HG03025 (cell line): Measurements from ENCODE around the gene FSTL5.
"Not testable (repeated sequence)": the region's sequence is repeated elsewhere in the genome, so short reads cannot be mapped to it uniquely, and the experiment has no call there.

Experiments used
- ATAC-seq: cut with Tn5 transposase; IDR thresholded peaks from one replicate; pipeline ENCODE4 v1.9.1; 2021; ENCODE audit warnings: mild to moderate bottlenecking, moderate library complexity; ENCODE audit not compliant: unreplicated experiment, low FRiP score

FSTL5 gene

GRCh38 chr4:161758412-161758811 is 405.4 kb downstream of the FSTL5 start:
- not testable (repeated sequence) for ATAC-seq

DNA sequence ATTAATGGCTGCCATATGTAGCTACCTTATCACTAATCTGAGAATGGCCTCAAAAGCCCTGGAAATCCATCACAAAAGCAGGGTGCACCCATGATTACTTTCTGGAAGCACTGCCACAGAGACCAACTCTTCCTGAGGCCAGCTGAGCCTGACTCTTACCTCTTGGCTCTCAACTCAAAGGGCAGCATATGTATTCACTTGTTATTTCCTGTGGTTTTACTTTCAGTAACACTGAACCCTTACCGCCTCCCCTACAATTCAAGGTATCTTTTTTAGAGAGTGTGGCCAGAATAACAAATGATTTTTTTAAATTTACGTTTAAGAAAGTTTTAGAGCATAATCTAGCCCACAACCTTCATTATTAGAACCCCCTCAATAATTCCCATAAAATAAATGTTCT is 434.9 kb downstream of the FSTL5 start:
- no peak for ATAC-seq

GRCh38 chr4:161721947-161722346 is 441.9 kb downstream of the FSTL5 start:
- no peak for ATAC-seq

DNA sequence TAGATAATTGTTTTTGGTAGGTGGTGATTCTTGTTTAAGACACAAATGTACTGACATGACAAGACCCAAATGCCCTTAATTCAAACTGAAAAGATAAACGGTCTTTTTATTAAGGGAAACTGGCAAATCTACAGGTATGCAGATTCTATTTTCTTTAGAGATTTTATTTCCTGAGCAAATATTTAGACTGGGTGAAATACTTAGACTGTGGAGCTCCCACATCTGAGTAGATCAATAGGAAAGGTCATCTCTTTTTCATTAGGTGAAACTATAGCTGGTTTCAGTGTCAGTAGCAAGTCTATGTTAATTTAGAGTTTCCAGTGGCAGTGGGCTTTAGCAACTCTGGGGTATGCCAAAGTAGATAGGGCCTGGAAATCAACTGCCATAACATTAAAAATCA is 446.7 kb downstream of the FSTL5 start:
- ATAC-seq: no peak

GRCh38 chr4:161714931-161715330 is 448.9 kb downstream of the FSTL5 start:
- ATAC-seq: no peak

DNA sequence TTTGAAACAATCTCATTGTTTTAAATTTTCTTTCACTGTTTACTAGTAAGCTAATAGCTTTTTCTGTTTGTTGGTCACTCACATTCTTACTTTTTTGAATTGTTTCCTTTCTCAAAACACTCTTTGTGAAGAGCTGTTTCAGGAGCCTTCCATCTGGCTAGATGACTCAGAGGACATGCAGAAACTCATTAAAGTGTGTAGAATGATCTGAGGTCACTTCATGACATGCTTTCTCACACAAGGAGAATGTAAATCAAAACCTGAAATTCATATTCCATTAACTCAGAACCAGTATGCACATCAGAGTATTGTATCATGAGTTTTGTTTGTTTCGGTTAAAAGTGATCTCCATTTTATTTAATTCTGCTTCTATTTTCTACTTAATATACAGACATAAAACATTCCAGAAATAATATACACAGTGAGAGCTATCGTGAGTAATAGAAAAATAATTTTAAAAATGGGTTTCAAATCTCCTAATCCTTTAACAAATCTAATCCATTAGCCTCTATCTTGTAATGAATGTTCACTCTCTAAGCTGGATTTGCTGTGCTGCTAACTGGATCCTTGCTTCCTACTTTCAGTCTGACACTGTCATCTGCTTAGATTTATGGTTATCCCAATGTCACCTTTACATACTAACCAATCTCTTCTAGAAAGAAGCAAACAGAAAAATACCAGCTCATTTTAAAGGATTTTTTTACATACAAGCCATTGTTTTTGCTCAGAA is 449.6 kb downstream of the FSTL5 start:
- no peak for ATAC-seq

DNA sequence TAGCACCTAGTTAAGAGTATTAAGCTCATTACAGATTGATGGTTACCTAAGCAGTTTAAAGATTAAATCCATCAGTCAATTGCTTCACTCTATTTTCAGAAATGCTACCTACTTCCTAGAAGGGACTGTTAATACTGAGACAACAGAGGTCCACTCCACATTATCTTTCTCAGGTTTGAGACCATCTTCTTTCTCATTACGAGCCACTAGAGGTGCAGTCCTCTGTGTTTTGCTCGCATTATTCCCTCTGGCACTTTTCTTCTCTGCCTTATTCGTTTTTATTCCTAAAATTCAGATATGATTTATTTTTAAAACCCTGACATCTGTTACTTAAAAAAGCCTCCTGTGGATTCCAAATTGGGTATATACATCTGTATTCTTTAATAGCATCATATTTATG is 459.1 kb downstream of the FSTL5 start:
- no peak for ATAC-seq

DNA sequence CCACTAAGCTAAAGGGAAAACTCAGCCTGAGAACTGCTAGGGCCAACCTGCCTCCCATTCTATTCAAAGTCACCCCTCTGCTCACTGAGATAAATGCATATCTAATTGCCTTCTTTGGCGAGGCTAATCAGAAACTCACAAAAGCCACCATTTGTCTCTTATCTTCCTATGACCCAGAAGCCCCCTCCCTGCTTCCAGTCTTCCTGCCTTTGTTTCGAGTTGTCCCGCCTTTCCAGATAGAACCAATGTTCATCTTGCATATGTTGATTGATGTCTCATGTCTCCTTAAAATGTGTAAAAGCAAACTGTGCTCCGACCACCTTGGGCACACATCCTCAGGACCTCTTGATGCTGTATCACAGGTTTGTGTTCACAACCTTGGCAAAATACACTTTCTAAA is 459.8 kb downstream of the FSTL5 start:
- no peak for ATAC-seq

- ATAC-seq: no peak
These were observed 461.5 kb downstream of the FSTL5 start for GRCh38 chr4:161702287-161702686.

DNA sequence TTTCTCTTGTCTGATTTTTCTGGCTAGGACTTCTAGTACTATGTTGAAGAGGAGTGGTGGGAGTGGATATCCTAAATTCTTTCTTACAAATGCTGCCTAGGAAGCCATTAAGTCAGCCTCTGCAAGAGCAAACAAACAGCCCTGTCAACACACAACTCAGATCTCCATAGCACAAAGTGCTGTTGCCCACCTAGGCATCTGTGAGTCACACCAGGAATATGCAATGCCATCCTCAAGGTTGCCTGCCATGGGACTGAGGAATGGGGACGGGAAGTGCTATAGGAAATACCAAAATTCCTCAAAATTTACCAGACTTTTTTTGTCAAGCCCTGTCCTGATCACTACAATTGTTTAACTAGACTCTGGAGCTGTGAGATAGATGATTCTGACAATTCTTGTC is 466.9 kb downstream of the FSTL5 start:
- ATAC-seq: no peak

- no peak for ATAC-seq
These were observed 483.7 kb downstream of the FSTL5 start for GRCh38 chr4:161680146-161680545.

- no peak for ATAC-seq
These were observed 499.1 kb downstream of the FSTL5 start for GRCh38 chr4:161664740-161665139.

- ATAC-seq: no peak
These were observed 500.0 kb downstream of the FSTL5 start for GRCh38 chr4:161663844-161664243.

DNA sequence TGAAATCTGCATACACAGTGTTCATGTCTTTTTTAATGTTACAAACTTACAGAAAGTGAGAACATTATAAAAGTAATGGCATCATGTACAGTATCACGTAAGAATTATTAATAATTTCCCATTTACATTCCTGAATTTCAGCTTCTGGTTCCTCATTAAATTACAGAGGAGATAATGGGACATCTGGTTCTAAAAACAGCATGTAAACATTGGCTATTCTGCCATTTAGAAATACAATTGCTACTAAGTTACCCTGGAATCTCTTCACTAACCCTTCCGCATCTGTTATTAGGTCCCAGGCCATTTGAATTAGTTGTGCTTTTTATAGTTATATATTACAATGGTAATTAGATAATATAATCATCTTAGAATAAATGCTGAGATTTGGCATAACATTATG is 505.1 kb downstream of the FSTL5 start:
- no peak for ATAC-seq

DNA sequence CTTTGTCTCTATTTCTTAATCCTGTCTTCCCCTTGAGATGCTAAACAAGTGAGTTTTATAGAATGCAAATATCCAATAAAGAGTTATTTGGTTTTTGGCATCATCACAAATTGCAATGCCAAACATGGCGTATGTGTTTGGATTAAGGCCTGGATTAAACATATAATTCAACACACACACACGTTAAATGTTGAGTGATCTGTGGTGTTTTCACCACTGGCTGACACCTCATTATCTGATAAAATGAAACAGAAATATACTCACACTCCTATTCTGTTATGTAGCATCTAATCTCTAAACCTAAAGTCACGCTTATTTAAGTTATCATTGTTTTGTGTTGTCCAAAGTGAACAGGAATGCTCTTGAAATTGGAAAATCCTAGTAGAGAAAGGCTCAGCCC is 506.2 kb downstream of the FSTL5 start:
- ATAC-seq: no peak

- ATAC-seq: no peak
These were observed 507.2 kb downstream of the FSTL5 start for GRCh38 chr4:161656594-161656993.

GRCh38 chr4:161655148-161655547 is 508.7 kb downstream of the FSTL5 start:
- no peak for ATAC-seq

GRCh38 chr4:161653697-161654096 is 510.1 kb downstream of the FSTL5 start:
- ATAC-seq: no peak

- no peak for ATAC-seq
These were observed 512.2 kb downstream of the FSTL5 start for GRCh38 chr4:161651586-161651985.

DNA sequence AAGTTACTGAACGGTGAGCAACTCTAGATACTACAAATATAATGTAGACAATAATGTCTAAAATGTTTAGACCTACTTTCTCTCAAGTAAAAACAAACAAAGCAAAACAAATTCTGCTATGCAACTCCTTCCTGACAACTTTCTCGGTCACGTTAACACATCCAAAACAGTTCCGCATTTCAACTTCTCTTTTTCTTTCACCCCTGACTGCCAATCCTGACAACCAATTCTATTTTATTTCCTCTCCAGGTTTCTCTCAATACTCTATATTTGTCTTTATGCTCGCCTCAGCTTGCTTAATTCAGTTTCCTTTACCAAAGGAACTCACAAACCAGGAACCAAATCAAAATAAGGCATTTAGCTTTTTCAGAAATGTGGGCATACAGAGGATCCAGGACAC is 513.0 kb downstream of the FSTL5 start:
- no peak for ATAC-seq

- no peak for ATAC-seq
These were observed 516.0 kb downstream of the FSTL5 start for GRCh38 chr4:161647757-161648156.

DNA sequence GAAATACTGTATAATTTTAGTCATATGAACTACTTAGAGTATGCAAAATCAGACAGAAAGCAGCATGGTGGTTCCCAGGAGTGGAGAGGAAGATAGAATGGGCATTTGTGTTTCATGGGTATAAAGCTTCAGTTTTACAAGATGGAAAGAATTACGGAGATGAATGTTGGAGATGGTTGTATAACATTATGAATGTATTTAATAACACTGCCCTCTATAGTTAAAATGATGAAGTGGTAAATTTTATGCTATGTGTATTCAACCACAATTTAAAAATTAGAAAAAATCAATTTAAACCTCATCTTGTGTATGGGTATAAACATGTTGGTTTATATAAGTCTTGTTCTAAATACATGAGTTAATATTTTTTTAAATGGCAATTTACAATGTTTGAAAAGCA is 521.1 kb downstream of the FSTL5 start:
- ATAC-seq: no peak
